GM23248 (cell line): ENCODE measurements around the gene ADGRV1. TPM values are rescaled to one million over a fixed set of nuclear protein-coding genes. Genes with fewer than 3 reads are reported as not detected.

Source experiments
- DNase-seq: peaks from one replicate; pipeline ENCODE4 v3.0.0-alpha.2; 2015
- H2AFZ ChIP-seq: fragments of 200-600 bp; sonication (generic); 2 replicates; pipeline ENCODE4 v1.6.1; 2016; ENCODE audit warnings: antibody characterized with exemption
- H3F3A ChIP-seq: fragments of 200-600 bp; sonication (generic); 2 replicates; pipeline ENCODE4 v1.6.1; 2016; ENCODE audit warnings: mild to moderate bottlenecking, antibody characterized with exemption, mixed run types; ENCODE audit not compliant: insufficient read depth
- H3K27ac ChIP-seq: fragments of 200-600 bp; sonication (generic); 2 replicates; pipeline ENCODE4 v1.5.1; 2016; ENCODE audit warnings: mild to moderate bottlenecking
- H3K27me3 ChIP-seq: fragments of 200-600 bp; sonication (generic); replicated peaks from 2 replicates; pipeline ENCODE4 v1.6.1; 2016; ENCODE audit warnings: mild to moderate bottlenecking; ENCODE audit not compliant: insufficient read depth
- H3K36me3 ChIP-seq: fragments of 200-600 bp; sonication (generic); 2 replicates; pipeline ENCODE4 v1.6.1; 2016; ENCODE audit warnings: low read depth, mild to moderate bottlenecking
- H3K4me1 ChIP-seq: fragments of 200-600 bp; sonication (generic); 2 replicates; pipeline ENCODE4 v1.6.1; 2016; ENCODE audit warnings: mild to moderate bottlenecking; ENCODE audit not compliant: insufficient read depth
- H3K4me2 ChIP-seq: fragments of 200-600 bp; sonication (generic); one replicate; pipeline ENCODE4 v1.6.1; 2016; ENCODE audit warnings: mild to moderate bottlenecking; ENCODE audit not compliant: unreplicated experiment
- H3K4me3 ChIP-seq: fragments of 200-600 bp; sonication (generic); 2 replicates; pipeline ENCODE4 v1.5.1; 2016; ENCODE audit warnings: mild to moderate bottlenecking
- H3K79me2 ChIP-seq: fragments of 200-600 bp; sonication (generic); 2 replicates; pipeline ENCODE4 v1.6.1; 2016; ENCODE audit warnings: mild to moderate bottlenecking; ENCODE audit not compliant: insufficient read depth
- H3K9ac ChIP-seq: fragments of 200-600 bp; sonication (generic); 2 replicates; pipeline ENCODE4 v1.6.1; 2016; ENCODE audit warnings: mild to moderate bottlenecking
- H3K9me2 ChIP-seq: fragments of 200-600 bp; sonication (generic); 2 replicates; pipeline ENCODE4 v1.6.1; 2016; ENCODE audit warnings: mixed run types, mild to moderate bottlenecking, moderate library complexity; ENCODE audit not compliant: insufficient read depth
- H3K9me3 ChIP-seq: fragments of 200-600 bp; sonication (generic); one replicate; pipeline ENCODE4 v1.6.1; 2017; ENCODE audit warnings: low read depth
- H4K20me1 ChIP-seq: fragments of 200-600 bp; sonication (generic); 2 replicates; pipeline ENCODE4 v1.6.0; 2016; ENCODE audit not compliant: insufficient read depth
- EZH2 ChIP-seq: fragments of 200-600 bp; sonication (generic); IDR thresholded peaks from 2 replicates; pipeline ENCODE4 v1.6.1; 2018; ENCODE audit warnings: antibody characterized with exemption, mild to moderate bottlenecking; ENCODE audit not compliant: insufficient read depth, poor library complexity, severe bottlenecking
- EZH2phosphoT487 ChIP-seq: fragments of 200-600 bp; sonication (generic); IDR thresholded peaks from 2 replicates; pipeline ENCODE4 v1.6.1; 2018; ENCODE audit warnings: antibody characterized with exemption, moderate library complexity, mild to moderate bottlenecking, low read depth; ENCODE audit not compliant: insufficient read depth
- WGBS, 2 experiments: methylation state at CpG; one replicate each; pipeline ENCODE4 v1.1.6; 2015 to 2017; ENCODE audit warnings: low lambda C conversion rate in 2 of 2, low coverage in 1 of 2; ENCODE audit errors: missing lambda C conversion rate in 2 of 2; 5-methylcytosine and 5-hydroxymethylcytosine counted together
- in situ Hi-C: fragments of 300-500 bp; cut with MboI; formaldehyde crosslinking; loops from 2 replicates; pipeline ENCODE4 v1.15.0; 2020
- polyA plus RNA-seq: library from polyadenylated mRNA; unstranded; fragments of >200 nt; fragmentation: Nextera tagmentation; extraction: Ambion mirVana; gene quantifications from 2 replicates; pipeline ENCODE4 v1.2.1, GENCODE V29; 2016
- total RNA-seq: library from RNA; depleted of rRNA; stranded (reverse); fragments of >200 nt; shearing (Covaris generic); gene quantifications from 2 replicates; pipeline ENCODE4 v1.2.3, GENCODE V29; 2014

The ADGRV1 gene
- total and polyA plus RNA-seq, 2 experiments from 2014 or later = not detected

- 60 to 64% methylated on average over 2 of the region's 2 CpGs for WGBS, 2 experiments
- in situ Hi-C loops = no loop called here
- H3K4me3 ChIP-seq = no peak overlapping the region
Observed at GRCh38 chr5:91028499-91028956, 469.9 kb downstream of the ADGRV1 start.

DNA sequence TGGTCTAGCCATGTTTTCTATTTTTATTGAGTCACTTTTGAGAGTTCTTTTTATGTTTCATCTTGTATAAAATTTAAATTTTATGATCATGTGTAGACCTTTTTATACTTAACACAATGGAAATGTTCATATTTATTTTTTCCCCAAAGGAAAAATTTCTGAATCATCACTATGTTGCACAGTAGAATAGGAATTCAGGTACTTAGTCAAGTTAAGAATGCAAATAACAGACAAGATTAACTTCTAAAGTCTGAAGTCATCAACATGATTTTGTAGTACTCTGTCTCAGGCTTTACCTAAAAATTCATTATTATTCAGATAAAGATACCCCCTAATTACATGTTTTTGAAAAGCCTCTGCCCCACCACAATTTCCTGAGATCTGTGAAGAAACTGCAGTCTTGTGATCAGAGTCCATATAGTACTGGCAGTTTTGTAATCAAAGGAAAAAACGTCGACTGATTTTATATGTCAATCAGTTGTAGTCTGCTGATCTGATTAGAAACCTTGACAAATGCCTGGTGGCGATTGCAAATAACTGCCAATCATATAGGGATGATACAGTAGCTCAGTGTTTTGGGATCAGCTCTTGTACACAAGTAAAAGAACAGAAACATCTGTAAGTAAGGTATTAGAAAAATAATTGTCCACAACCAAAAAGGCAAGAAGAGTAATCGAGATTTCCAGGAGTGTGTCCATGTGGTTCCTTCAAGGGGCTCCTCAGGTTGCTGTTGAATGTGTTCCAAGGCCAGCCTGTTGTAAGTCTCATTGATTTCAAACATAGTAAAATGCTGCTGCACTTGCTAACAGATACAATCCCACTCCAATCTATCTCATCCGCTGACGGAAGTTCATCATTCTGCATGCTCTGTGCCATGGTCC lies 472.2 kb downstream of the ADGRV1 start:
- TF ChIP-seq EZH2phosphoT487 = no peak
- no peak for TF ChIP-seq EZH2
- Histone ChIP-seq H3K4me2 (no peak overlapping the region), H3K9me3 (no peaks in the 10 kb centered on the region), H4K20me1 (no peaks in the 10 kb centered on the region), H3K4me3 (no peak overlapping the region), H3K4me1 (no peaks in the 10 kb centered on the region), H2AFZ (no peak overlapping the region), H3K27me3 (peaks cover 29% of the 10 kb centered on the region), H3K9me2 (no peaks in the 10 kb centered on the region), H3K36me3 (no peaks in the 10 kb centered on the region), H3K9ac (no peak overlapping the region), H3K79me2 (no peaks in the 10 kb centered on the region), H3K27ac (no peak overlapping the region), H3F3A (no peaks in the 10 kb centered on the region)
- no peak for DNase-seq
- 76 to 79% methylated on average over 6 of the region's 6 CpGs for WGBS, 2 experiments
- in situ Hi-C loops = no loop called here

More at GRCh38 chr5:91028499-91028956, 469.9 kb downstream of the ADGRV1 start:
- H3K36me3 ChIP-seq = no peaks in the 10 kb centered on the region
- H3F3A ChIP-seq = no peaks in the 10 kb centered on the region
- H3K9ac ChIP-seq = no peak overlapping the region
- DNase-seq = no peak
- H3K9me2 ChIP-seq = no peaks in the 10 kb centered on the region
- H3K27me3 ChIP-seq = peaks cover 10% of the 10 kb centered on the region
- no peaks in the 10 kb centered on the region for H4K20me1 ChIP-seq
- TF ChIP-seq EZH2phosphoT487 (no peak), EZH2 (no peak)
- H3K79me2 ChIP-seq = no peaks in the 10 kb centered on the region
- H3K27ac ChIP-seq = no peak overlapping the region
- H2AFZ ChIP-seq = no peak overlapping the region
- H3K4me2 ChIP-seq = no peak overlapping the region
- no peaks in the 10 kb centered on the region for H3K4me1 ChIP-seq
- H3K9me3 ChIP-seq = no peaks in the 10 kb centered on the region

- Histone ChIP-seq H3K36me3 (no peaks in the 10 kb centered on the region), H3K9me2 (no peaks in the 10 kb centered on the region), H3K27me3 (peaks cover 29% of the 10 kb centered on the region), H3K4me3 (no peak overlapping the region), H3F3A (no peaks in the 10 kb centered on the region), H2AFZ (no peak overlapping the region), H3K4me2 (no peak overlapping the region), H4K20me1 (no peaks in the 10 kb centered on the region), H3K9me3 (no peaks in the 10 kb centered on the region), H3K27ac (no peak overlapping the region), H3K9ac (no peak overlapping the region), H3K4me1 (no peaks in the 10 kb centered on the region), H3K79me2 (no peaks in the 10 kb centered on the region)
- WGBS, 2 experiments = 86 to 95% methylated on average over 1 of the region's 1 CpG
- in situ Hi-C loops = no loop called here
- no peak for TF ChIP-seq EZH2
- TF ChIP-seq EZH2phosphoT487 = no peak
- DNase-seq = no peak
Observed at GRCh38 chr5:91031402-91031752, 472.8 kb downstream of the ADGRV1 start.

DNA sequence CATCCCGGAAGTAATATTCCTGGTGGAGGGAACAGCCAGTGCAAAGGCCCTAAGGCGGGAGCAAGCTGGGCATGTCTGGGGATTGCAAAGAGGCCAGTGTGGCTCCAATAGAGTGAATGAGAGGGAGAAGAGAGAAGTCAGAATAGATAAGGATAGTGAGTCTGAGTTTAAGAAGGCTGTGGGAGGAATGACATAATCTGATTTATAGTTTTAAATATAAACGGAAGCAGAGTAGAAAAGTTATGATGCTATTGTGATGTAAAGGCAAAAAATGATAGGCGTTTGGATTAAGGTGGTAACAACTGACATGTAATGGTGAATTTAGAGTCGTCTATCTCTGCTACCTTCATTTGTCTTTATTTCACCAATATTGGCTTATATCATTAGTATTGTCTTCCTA lies 473.5 kb downstream of the ADGRV1 start:
- Histone ChIP-seq H3K36me3 (no peaks in the 10 kb centered on the region), H3K79me2 (no peaks in the 10 kb centered on the region), H3F3A (no peaks in the 10 kb centered on the region), H3K9me2 (no peaks in the 10 kb centered on the region), H3K9me3 (no peaks in the 10 kb centered on the region), H3K9ac (no peak overlapping the region), H3K4me1 (no peaks in the 10 kb centered on the region), H3K4me3 (no peak overlapping the region), H2AFZ (no peak overlapping the region), H3K4me2 (no peak overlapping the region), H3K27me3 (peaks cover 29% of the 10 kb centered on the region), H3K27ac (no peak overlapping the region), H4K20me1 (no peaks in the 10 kb centered on the region)
- 85% methylated on average over 5 of the region's 5 CpGs for WGBS, 2 experiments
- TF ChIP-seq EZH2 (no peak), EZH2phosphoT487 (no peak)
- no peak for DNase-seq
- in situ Hi-C loops = no loop called here
